KOPT-K1 (cell line): ENCODE measurements around the gene FAM50A.

ENCODE experiments used
- H3K27ac ChIP-seq: fragments of 200-600 bp; sonication (generic); 2 replicates; pipeline ENCODE4 v1.5.1; 2016; ENCODE audit warnings: antibody characterized with exemption, mild to moderate bottlenecking, low read depth, low read length; ENCODE audit not compliant: poor library complexity, severe bottlenecking
- H3K36me3 ChIP-seq: fragments of 200-600 bp; sonication (generic); 2 replicates; pipeline ENCODE4 v1.5.1; 2017; ENCODE audit warnings: antibody characterized with exemption, mild to moderate bottlenecking, low read length, moderate library complexity; ENCODE audit not compliant: insufficient read depth
- H3K9me3 ChIP-seq: fragments of 200-600 bp; sonication (generic); 2 replicates; pipeline ENCODE4 v1.5.1; 2017; ENCODE audit warnings: antibody characterized with exemption, low read length, mild to moderate bottlenecking; ENCODE audit not compliant: insufficient read depth, poor library complexity, severe bottlenecking

The FAM50A gene

GRCh38 chrX:154429711-154430110 lies 14.2 kb upstream of the FAM50A start:
- Histone ChIP-seq H3K36me3 (peaks cover 27% of the 10 kb centered on the region; the same call in 1 of the 2 replicates), H3K9me3 (no peaks in the 10 kb centered on the region), H3K27ac (peak overlapping the region; percentile 58)

- no peak overlapping the region for H3K27ac ChIP-seq
- H3K9me3 ChIP-seq: no peaks in the 10 kb centered on the region
- H3K36me3 ChIP-seq: peaks cover 34% of the 10 kb centered on the region; the same call in 1 of the 2 replicates
Observed at GRCh38 chrX:154430479-154430878, 13.5 kb upstream of the FAM50A start.

GRCh38 chrX:154430916-154431315 lies 13.0 kb upstream of the FAM50A start:
- Histone ChIP-seq H3K36me3 (peaks cover 39% of the 10 kb centered on the region; the same call in 1 of the 2 replicates), H3K27ac (no peak overlapping the region), H3K9me3 (no peaks in the 10 kb centered on the region)

- Histone ChIP-seq H3K36me3 (peaks cover 43% of the 10 kb centered on the region; the same call in 1 of the 2 replicates), H3K27ac (no peak overlapping the region), H3K9me3 (no peaks in the 10 kb centered on the region)
Observed at GRCh38 chrX:154431341-154431740, 12.6 kb upstream of the FAM50A start.

- H3K9me3 ChIP-seq: no peaks in the 10 kb centered on the region
- H3K27ac ChIP-seq: no peak overlapping the region
- peaks cover 43% of the 10 kb centered on the region; the same call in 1 of the 2 replicates for H3K36me3 ChIP-seq
Observed at GRCh38 chrX:154432210-154432609, 11.7 kb upstream of the FAM50A start.

GRCh38 chrX:154433605-154434004 lies 10.3 kb upstream of the FAM50A start:
- no peaks in the 10 kb centered on the region for H3K9me3 ChIP-seq
- peaks cover 45% of the 10 kb centered on the region; the same call in 1 of the 2 replicates for H3K36me3 ChIP-seq
- H3K27ac ChIP-seq: no peak overlapping the region

- H3K27ac ChIP-seq: no peak overlapping the region
- no peaks in the 10 kb centered on the region for H3K9me3 ChIP-seq
- peaks cover 55% of the 10 kb centered on the region; the same call in 1 of the 2 replicates for H3K36me3 ChIP-seq
Observed at GRCh38 chrX:154434394-154435168, 9.4 kb upstream of the FAM50A start.

- Histone ChIP-seq H3K27ac (no peak overlapping the region), H3K9me3 (no peaks in the 10 kb centered on the region), H3K36me3 (peaks cover 62% of the 10 kb centered on the region; the same call in 1 of the 2 replicates)
Observed at GRCh38 chrX:154435171-154435733, 8.7 kb upstream of the FAM50A start.

GRCh38 chrX:154436374-154436982 lies 7.5 kb upstream of the FAM50A start:
- H3K27ac ChIP-seq: peak overlapping the region; percentile 62
- peaks cover 69% of the 10 kb centered on the region; the same call in 1 of the 2 replicates for H3K36me3 ChIP-seq
- H3K9me3 ChIP-seq: no peaks in the 10 kb centered on the region

GRCh38 chrX:154436983-154437752 lies 6.8 kb upstream of the FAM50A start, which contains the start of gene GDI1:
GDI1 (plus strand) TSS chrX:154437154; CDS start chrX:154437255, 101 bp downstream.
- Histone ChIP-seq H3K27ac (peak within 1 kb of the TSS; percentile 62), H3K36me3 (peaks cover 69% of the 10 kb centered on the region; the same call in 1 of the 2 replicates), H3K9me3 (no peaks in the 10 kb centered on the region)

GRCh38 chrX:154437971-154438893 lies 5.7 kb upstream of the FAM50A start:
- Histone ChIP-seq H3K36me3 (peaks cover 68% of the 10 kb centered on the region; the same call in 1 of the 2 replicates), H3K9me3 (no peaks in the 10 kb centered on the region), H3K27ac (peak overlapping the region; percentile 62)

- Histone ChIP-seq H3K36me3 (peaks cover 56% of the 10 kb centered on the region; the same call in 1 of the 2 replicates), H3K27ac (no peak overlapping the region), H3K9me3 (no peaks in the 10 kb centered on the region)
Observed at GRCh38 chrX:154439841-154440240, 4.1 kb upstream of the FAM50A start.

- Histone ChIP-seq H3K36me3 (peaks cover 47% of the 10 kb centered on the region; the same call in 1 of the 2 replicates), H3K27ac (no peak overlapping the region), H3K9me3 (no peaks in the 10 kb centered on the region)
Observed at GRCh38 chrX:154440623-154441357, 3.2 kb upstream of the FAM50A start.
